ENCODE results near the gene EXOC3.
"Not testable (repeated sequence)": the region's sequence is repeated elsewhere in the genome, so short reads cannot be mapped to it uniquely, and the experiment has no call there.

DNA sequence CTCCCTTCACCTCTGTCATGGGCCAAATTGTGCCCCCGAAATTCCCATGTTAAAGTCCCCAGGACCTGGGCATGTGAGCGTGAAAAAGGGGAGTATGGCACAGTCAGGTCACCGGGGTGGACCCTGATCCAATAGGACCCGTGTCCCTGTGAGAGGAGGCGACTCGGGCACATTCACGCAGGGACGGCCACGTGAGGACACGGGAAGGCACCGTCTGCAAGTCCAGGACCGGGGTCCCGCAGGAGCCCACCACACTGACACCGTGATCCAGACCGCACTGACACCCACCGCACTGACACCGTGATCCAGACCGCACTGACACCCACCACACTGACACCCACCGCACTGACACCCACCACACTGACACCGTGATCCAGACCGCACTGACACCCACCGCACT is 43.6 kb downstream of the EXOC3 start:
- TF ChIP-seq, protein P1, sequence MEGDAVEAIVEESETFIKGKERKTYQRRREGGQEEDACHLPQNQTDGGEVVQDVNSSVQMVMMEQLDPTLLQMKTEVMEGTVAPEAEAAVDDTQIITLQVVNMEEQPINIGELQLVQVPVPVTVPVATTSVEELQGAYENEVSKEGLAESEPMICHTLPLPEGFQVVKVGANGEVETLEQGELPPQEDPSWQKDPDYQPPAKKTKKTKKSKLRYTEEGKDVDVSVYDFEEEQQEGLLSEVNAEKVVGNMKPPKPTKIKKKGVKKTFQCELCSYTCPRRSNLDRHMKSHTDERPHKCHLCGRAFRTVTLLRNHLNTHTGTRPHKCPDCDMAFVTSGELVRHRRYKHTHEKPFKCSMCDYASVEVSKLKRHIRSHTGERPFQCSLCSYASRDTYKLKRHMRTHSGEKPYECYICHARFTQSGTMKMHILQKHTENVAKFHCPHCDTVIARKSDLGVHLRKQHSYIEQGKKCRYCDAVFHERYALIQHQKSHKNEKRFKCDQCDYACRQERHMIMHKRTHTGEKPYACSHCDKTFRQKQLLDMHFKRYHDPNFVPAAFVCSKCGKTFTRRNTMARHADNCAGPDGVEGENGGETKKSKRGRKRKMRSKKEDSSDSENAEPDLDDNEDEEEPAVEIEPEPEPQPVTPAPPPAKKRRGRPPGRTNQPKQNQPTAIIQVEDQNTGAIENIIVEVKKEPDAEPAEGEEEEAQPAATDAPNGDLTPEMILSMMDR (IDR thresholded peaks at IDR 0.05) = not testable (repeated sequence)
- TF ChIP-seq POLR2A (IDR thresholded peaks at IDR 0.05); POLR2AphosphoS5 (IDR thresholded peaks at IDR 0.05); EP300 (IDR thresholded peaks at IDR 0.05; ENCODE audit: low read depth): not testable (repeated sequence)

All from transverse colon (tissue), 4 donors.